ENCODE results near the gene FBXW4.

Gene FBXW4

DNA sequence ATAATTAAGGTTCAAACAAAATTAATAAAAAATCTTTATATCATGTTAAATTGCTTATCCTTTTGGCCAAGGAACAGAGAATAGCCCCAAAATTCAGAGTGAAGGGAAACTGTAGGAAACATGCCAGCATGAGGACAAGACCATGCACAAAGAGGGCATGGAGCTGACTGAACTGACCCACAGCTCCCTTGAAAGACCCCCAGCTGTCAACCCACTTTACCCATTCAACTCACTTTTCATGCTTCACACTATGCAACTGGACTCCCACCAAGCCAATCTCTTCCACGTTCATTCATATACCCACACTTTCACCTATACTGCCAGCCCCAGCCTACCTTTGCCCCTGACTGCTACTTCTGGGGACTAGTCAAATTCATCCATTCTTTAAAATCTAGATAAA lies 10.2 kb downstream of the FBXW4 start:
- no peak overlapping the region for H3K4me3 ChIP-seq (ENCODE audit: low read depth, low read length)
- no peaks in the 10 kb centered on the region for H3K9me3 ChIP-seq
- TF ChIP-seq, protein P1, sequence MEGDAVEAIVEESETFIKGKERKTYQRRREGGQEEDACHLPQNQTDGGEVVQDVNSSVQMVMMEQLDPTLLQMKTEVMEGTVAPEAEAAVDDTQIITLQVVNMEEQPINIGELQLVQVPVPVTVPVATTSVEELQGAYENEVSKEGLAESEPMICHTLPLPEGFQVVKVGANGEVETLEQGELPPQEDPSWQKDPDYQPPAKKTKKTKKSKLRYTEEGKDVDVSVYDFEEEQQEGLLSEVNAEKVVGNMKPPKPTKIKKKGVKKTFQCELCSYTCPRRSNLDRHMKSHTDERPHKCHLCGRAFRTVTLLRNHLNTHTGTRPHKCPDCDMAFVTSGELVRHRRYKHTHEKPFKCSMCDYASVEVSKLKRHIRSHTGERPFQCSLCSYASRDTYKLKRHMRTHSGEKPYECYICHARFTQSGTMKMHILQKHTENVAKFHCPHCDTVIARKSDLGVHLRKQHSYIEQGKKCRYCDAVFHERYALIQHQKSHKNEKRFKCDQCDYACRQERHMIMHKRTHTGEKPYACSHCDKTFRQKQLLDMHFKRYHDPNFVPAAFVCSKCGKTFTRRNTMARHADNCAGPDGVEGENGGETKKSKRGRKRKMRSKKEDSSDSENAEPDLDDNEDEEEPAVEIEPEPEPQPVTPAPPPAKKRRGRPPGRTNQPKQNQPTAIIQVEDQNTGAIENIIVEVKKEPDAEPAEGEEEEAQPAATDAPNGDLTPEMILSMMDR (IDR thresholded peaks at IDR 0.05; ENCODE audit: low read depth, low read length): no peak
- H3K36me3 ChIP-seq: no peaks in the 10 kb centered on the region
- no peaks in the 10 kb centered on the region for H3K4me1 ChIP-seq
- H3K27me3 ChIP-seq: no peaks in the 10 kb centered on the region
- DNase-seq: no peak

DNA sequence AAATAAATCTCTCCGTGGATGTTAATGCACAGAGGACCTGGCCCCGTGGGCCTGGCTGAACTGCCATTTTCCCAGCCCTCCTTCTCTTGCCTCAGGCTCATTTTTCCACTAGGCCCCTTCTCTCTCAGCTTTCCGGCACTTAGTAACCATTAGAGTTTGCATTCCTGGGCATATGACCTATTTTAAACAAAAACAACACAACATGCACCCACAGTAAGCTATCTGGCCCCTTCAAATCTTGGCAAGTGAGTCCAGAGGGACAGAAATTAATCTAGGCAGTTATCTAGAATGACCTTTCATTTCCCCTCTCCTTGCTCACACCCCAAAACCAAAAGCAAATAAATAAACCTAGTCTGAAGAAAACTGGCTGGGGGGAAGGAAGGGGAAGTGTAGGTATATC lies 11.7 kb downstream of the FBXW4 start:
- TF ChIP-seq, protein P1 (IDR thresholded peaks at IDR 0.05; ENCODE audit: low read depth, low read length): no peak
- no peak overlapping the region for H3K4me3 ChIP-seq (ENCODE audit: low read depth, low read length)
- no peaks in the 10 kb centered on the region for H3K4me1 ChIP-seq
- H3K9me3 ChIP-seq: no peaks in the 10 kb centered on the region
- no peak for DNase-seq
- H3K27me3 ChIP-seq: no peaks in the 10 kb centered on the region
- H3K36me3 ChIP-seq: no peaks in the 10 kb centered on the region

GRCh38 chr10:101682172-101682825 lies 12.7 kb downstream of the FBXW4 start:
- Histone ChIP-seq H3K9me3 (no peaks in the 10 kb centered on the region), H3K4me3 (ENCODE audit: low read depth, low read length) (no peak overlapping the region), H3K27me3 (no peaks in the 10 kb centered on the region), H3K36me3 (no peaks in the 10 kb centered on the region), H3K4me1 (no peaks in the 10 kb centered on the region)
- no peak for DNase-seq
- TF ChIP-seq, protein P1 (IDR thresholded peaks at IDR 0.05; ENCODE audit: low read depth, low read length): no peak

DNA sequence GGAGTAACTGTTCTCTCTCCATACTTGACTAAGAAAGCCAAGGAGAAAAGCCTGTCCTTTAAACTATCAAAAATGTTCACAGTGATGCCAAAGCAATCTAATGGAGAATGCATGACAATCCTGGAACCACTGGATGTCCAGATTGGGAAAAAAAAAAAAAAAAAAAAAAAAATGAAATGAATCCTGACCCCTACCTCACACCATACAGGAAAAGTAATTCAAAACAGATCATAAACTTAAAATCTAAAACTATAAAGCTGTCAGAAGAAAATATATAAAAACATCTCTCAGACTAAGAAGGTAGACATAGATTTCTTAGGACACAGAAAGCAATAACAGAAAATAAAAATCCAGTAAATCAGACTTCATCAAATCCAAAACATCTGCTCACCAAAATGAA lies 18.4 kb downstream of the FBXW4 start:
- H3K9me3 ChIP-seq: no peaks in the 10 kb centered on the region
- TF ChIP-seq, protein P1 (IDR thresholded peaks at IDR 0.05; ENCODE audit: low read depth, low read length): no peak
- no peak overlapping the region for H3K4me3 ChIP-seq (ENCODE audit: low read depth, low read length)
- DNase-seq: no peak
- H3K27me3 ChIP-seq: no peaks in the 10 kb centered on the region
- H3K36me3 ChIP-seq: peaks cover 2% of the 10 kb centered on the region; the same call in 1 of the 2 replicates
- H3K4me1 ChIP-seq: no peaks in the 10 kb centered on the region

- TF ChIP-seq, protein P1 (IDR thresholded peaks at IDR 0.05; ENCODE audit: low read depth, low read length): no peak
Observed at GRCh38 chr10:101675115-101675514, 19.9 kb downstream of the FBXW4 start.

GRCh38 chr10:101672536-101672935 lies 22.4 kb downstream of the FBXW4 start:
- H3K27me3 ChIP-seq: no peaks in the 10 kb centered on the region
- H3K4me1 ChIP-seq: no peaks in the 10 kb centered on the region
- H3K4me3 ChIP-seq (ENCODE audit: low read depth, low read length): no peak overlapping the region
- peaks cover 2% of the 10 kb centered on the region for H3K36me3 ChIP-seq
- TF ChIP-seq, protein P1 (IDR thresholded peaks at IDR 0.05; ENCODE audit: low read depth, low read length): no peak
- DNase-seq: no peak
- H3K9me3 ChIP-seq: no peaks in the 10 kb centered on the region

More at GRCh38 chr10:101675115-101675514, 19.9 kb downstream of the FBXW4 start:
- H3K27me3 ChIP-seq: no peaks in the 10 kb centered on the region
- H3K36me3 ChIP-seq: peaks cover 2% of the 10 kb centered on the region; the same call in 1 of the 2 replicates
- no peaks in the 10 kb centered on the region for H3K9me3 ChIP-seq
- DNase-seq: no peak
- no peak overlapping the region for H3K4me3 ChIP-seq (ENCODE audit: low read depth, low read length)
- H3K4me1 ChIP-seq: no peaks in the 10 kb centered on the region
